Activated gamma-delta T cell treated with Interleukin-2 at 50 U/mL for 16 hours (primary cell): ENCODE data around the gene DHX32.
A peak's percentile ranks its signal among the peaks of the same experiment; 100 is the strongest.
"Not testable (repeated sequence)": the region's sequence is repeated elsewhere in the genome, so short reads cannot be mapped to it uniquely, and the experiment has no call there.

Experiments used
- DNase-seq: peaks from one replicate; pipeline ENCODE4 v3.0.0-alpha.2; 2020

DHX32 gene

GRCh38 chr10:125895130-125896087 lies 14.3 kb upstream of the DHX32 start:
- peak; percentile 16 for DNase-seq

DNA sequence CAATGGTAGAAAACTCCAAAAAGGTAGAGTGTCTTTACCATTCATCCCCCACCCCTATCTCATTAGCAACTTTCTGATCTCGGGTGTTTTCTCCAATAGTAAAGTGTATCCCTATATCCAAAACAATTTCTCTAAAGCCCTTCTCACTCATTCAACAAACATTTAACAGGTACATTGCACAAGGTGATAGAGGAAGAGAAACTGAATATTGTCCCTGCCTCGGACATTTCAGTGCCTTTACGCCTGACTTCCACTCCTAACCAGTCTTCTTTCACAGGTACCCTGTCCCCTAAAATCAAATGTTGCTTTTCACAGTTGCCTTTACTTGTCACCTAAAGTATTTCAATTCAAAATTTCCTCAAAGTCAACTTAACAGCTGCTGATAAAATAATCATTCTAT lies 13.1 kb upstream of the DHX32 start:
- DNase-seq: not testable (repeated sequence)

DNA sequence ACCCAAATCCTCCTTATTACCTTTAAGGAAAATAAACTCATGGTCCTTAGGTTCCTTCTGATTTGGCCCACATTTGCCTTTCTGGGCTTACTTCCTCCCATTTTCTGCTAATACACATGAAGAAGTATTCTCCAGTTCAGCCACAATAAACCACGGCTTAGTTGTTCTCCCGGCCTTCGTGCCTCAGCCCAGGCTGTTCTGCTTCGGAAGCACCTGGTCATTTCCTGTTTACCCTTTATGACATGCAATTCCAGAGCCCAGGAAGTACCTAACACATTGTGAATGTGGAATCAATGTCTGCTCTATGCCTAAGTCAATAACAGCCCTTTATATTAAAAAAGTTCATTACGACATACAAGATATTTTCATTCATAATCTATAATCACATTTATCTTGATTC lies 11.3 kb upstream of the DHX32 start:
- not testable (repeated sequence) for DNase-seq

DNA sequence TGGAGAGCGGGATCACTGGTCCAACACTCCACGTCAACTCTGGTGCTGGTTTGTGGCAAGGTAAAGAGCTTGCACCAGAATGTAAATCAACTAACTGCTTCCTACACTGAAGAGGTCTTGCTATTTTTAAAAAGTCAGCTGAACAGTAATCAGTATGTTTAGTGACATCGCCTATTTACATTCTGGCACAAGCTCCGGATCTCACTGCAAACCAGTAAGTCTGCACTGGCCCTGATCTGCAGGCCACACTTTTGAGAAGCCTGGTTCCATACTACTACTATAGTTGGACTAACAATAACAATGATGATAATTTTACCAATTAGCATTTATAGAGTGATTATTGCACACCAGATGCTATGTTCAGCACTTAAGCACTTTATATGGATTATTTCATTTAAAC lies 8.3 kb upstream of the DHX32 start:
- not testable (repeated sequence) for DNase-seq

DNA sequence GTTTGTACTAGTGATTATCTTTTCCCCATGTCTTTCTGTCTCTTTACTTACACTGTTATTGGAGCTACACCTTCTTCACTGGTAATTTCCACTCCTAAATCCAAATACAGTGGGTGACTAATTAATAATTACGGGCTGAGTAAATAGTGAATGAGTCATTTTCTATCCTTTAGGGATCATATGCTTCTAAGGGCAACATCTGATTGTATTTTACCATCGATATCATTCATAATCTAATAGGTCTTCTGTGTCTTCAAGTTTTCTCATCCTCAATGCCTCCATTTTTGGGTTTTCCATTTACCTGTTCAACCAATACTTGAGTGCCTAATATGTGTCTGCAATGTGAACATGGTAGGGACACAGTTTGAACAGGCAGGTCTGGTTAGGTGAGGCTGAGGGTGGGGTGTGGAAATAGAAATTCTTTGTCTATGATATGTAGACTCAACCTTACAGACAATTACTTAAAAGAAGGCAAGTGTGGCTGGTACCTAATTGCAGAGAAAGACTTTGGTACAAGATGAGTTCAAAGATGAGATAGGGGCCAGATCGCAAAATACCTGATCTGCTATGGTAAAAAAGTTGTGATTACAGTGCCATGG lies 5.9 kb upstream of the DHX32 start:
- DNase-seq: no peak

GRCh38 chr10:125883211-125883610 lies 2.1 kb upstream of the DHX32 start:
- DNase-seq: no peak

- no peak for DNase-seq
These were observed 1.5 kb upstream of the DHX32 start for GRCh38 chr10:125882596-125882995.

DNA sequence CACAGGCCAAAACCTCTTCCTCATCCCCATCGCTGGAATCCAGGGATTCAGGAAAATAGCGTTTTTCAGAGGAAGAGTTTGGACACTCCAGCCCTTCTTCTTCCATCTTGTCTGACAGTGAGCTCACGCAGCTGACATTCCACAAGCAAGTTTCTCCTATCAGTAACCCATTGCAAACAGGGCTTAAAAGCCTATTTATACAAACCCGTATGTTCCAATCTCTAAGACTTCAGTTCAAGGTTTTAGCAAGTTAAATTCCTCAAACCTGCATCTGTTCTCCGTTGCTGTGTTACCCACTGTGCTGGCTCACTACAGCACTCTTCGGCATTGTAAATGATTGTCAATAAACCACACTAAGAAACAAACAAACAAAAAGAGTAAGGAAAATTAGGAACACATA lies 373 bp downstream of the DHX32 start:
- DNase-seq: no peak

GRCh38 chr10:125878957-125879835 lies 1.9 kb downstream of the DHX32 start:
- DNase-seq: no peak

DNA sequence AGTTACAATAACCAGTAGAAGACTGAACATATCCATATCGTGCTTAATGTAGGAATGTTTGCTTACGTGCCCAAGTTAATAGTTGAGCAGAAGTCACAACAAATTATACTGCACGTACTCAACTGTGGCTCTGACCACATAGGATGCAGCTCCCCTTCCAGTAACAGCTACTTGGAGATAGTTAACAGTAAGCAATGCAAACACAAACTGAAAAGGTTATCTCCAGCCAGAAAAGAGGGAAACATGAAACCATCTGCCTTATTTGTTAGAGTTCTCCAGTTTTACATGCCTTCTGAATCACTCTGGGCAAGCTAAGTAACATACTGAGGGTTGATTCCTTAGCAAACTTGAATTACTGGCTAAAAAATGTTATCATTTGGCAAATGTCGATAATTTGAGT lies 9.8 kb downstream of the DHX32 start:
- no peak for DNase-seq

DNA sequence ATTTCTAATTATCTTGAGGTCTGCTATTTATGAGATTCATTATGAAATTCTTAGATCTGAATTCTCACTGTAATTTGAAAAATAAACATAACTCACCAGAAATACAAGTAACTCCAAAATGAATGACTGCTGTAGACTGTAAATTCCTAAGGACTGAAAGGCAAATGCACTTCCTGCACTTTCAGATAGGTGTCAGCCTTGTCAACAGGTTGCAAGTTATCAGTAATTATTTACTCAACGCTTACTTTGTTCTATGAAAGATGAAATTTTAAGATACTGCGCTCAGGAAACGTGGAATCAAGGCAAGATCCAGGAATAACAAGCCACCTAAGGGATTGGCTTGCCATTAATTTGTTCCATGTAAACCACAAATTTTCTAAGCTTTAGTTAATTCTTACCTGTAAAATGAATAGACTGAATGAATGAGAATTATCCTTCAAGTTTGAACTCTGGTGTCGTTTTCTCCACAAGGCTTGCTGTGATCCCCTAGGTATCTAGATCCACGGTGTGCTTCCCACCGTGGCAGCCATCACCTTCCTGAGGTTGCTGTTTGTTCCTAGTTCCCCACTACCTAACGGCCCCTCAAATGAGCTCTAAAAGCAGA lies 12.6 kb downstream of the DHX32 start:
- DNase-seq: no peak

- DNase-seq: no peak
These were observed 14.6 kb downstream of the DHX32 start for GRCh38 chr10:125866421-125867029.

DNA sequence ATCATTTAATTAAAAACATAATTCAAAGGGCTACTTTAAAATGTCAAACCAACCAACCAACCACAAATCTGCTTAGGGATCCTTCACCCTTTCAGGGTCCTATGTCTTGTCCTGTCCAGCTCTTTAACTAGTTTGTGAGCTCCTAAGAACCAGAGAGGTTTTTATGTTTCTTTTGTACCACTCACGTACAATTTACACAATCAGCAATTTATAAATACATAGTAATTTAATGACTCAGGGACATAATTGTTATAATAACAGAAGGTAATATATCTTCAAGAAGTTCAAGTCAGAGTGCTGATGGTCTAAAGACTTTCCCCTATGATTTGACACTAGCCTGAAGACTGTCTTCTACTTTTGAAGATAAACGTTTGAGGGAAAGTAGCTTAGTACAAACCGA lies 16.0 kb downstream of the DHX32 start:
- DNase-seq: no peak

DNA sequence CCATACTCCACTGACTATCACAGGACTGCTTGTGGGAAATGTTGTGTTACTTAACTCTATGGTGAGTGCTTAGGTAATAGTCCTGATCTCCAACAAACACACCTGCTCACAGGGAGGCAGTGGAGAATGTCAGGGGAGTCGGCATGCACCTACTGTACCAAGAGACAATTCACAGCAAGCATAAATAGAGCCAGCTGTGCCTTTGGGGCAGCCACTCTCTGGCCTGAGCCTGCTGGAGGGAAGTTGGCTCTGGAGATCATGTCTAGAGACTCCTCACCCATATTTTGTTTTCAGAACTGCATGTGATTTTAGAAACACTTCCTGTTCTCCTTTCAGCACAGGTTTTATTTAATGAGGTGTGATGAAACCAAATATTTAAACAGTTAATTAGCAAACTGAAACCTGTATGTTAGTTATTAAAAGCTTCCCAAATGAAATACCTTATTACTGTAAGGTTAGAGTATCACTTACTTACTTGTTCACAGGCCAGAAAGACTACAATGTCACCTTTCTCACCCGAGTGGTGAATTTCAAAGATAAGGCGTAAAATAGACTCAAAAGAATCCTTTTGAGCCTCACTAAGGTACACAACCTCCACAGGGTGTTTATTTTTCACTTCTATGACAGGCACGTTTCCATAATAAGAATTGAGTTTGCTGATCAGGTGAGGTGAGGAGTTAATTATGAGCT lies 21.8 kb downstream of the DHX32 start:
- DNase-seq: no peak

- DNase-seq: no peak
These were observed 23.8 kb downstream of the DHX32 start for GRCh38 chr10:125857185-125857760.

DNA sequence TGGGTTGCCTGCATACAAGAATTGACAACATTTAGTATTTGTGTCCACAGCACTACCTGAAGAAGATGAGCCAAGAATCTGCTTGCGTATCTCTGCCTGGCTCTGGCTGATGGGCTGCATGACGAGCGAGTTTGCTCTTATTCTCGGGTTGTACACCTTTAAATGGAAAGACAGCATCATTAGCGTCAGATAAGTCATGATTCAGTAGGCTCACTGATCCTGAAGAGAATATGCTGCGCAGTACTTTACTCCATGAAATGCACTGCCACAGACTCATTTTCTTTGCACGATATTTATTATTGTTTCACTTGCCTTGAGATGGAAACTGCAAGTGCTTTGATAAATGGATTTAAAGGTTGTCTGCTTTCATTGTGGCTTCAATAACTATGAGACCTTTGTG lies 28.6 kb downstream of the DHX32 start:
- no peak for DNase-seq

GRCh38 chr10:125850766-125851731 lies 30.0 kb downstream of the DHX32 start:
- no peak for DNase-seq

DNA sequence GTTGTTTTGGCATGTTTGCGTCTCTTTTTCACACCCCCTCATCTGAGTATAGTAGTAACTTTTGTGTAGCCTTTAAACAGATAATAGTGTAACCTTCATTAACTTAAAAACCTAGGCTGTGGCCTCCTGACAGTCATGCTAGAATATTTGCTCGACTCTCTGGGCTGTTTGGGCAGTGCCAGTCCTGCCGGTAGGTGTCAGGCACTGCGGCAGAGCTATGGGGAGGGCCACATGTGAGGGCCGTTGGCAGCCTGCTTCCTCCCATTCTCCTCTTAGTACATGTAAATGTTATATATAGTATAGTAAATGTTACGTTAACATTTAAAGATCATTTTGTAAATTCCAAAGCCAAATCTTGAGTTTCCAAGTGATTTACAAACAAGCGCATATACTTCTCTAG lies 31.6 kb downstream of the DHX32 start:
- no peak for DNase-seq

DNA sequence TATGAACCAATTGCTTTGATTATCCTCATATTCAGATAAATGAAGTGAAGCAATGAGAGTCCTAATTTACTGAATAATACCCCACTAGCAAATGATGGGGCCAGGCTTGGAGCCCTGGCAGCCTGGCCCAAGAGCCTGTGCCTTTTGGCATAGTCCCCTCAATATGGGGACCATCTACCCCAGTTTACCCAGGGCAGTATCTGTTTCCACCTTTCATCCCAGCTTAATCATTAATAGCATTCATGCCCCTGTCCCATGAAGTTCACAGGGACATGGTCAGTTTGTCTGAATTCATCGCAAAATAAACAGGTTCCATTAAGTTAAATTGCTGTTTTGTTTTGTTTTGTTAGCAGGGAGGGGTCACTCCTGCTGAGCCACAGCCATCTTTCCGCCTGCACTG lies 32.2 kb downstream of the DHX32 start:
- DNase-seq: no peak

DNA sequence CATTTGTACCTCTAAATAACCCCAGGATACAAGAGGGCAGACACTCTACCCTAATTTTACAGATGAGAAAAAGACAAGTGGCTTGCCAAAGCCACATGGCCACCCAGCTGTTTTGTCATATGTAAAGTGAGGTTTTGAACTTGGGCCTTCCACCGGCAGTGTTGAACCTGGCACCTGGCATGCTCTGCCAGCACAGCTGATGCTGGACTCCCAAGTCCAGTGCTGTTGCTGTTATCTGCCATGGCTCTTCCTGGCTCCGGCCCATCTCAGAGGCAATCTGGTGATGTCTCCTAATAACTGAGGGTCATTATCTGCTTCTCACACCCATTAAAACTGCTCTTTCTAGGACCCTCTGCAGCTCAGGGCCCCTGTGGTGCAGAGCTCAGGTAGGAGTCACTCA lies 32.7 kb downstream of the DHX32 start:
- no peak for DNase-seq
